Choroid plexus epithelial cell (primary cell): ENCODE data around the gene TBC1D21.

Source experiments
- DNase-seq: peaks from one replicate; pipeline ENCODE4 v3.0.0-alpha.2; 2010; ENCODE audit warnings: low read depth
- H3K4me3 ChIP-seq: 2 replicates; pipeline ENCODE4 v1.5.1; 2011; ENCODE audit warnings: low read depth, mild to moderate bottlenecking, control low read depth, low read length, moderate library complexity
- CTCF ChIP-seq: conservative IDR thresholded peaks from 2 replicates; pipeline ENCODE4 v1.5.1; 2011; ENCODE audit warnings: low read depth, mild to moderate bottlenecking, control low read depth, inconsistent platforms, low read length, moderate library complexity

Gene TBC1D21

GRCh38 chr15:73919706-73920105 lies 46.3 kb downstream of the TBC1D21 start:
- DNase-seq: no peak
- no peak overlapping the region for H3K4me3 ChIP-seq
- TF ChIP-seq CTCF: no peak

- no peak for TF ChIP-seq CTCF
- no peak overlapping the region for H3K4me3 ChIP-seq
- DNase-seq: no peak
These were observed 48.0 kb downstream of the TBC1D21 start for GRCh38 chr15:73921254-73921925.

GRCh38 chr15:73922186-73923151 lies 49.1 kb downstream of the TBC1D21 start:
- peak; percentile 70 for DNase-seq

GRCh38 chr15:73923156-73923487 lies 49.8 kb downstream of the TBC1D21 start:
- no peak for TF ChIP-seq CTCF
- no peak overlapping the region for H3K4me3 ChIP-seq
- no peak for DNase-seq

More at GRCh38 chr15:73922186-73923151, 49.1 kb downstream of the TBC1D21 start:
- no peak overlapping the region for H3K4me3 ChIP-seq
- TF ChIP-seq CTCF: no peak

GRCh38 chr15:73923488-73924164 lies 50.3 kb downstream of the TBC1D21 start:
- no peak overlapping the region for H3K4me3 ChIP-seq
- no peak for DNase-seq
- TF ChIP-seq CTCF: no peak

- peak; percentile 92 for DNase-seq
- TF ChIP-seq CTCF: no peak
- H3K4me3 ChIP-seq: peak overlapping the region; percentile 14
These were observed 51.0 kb downstream of the TBC1D21 start for GRCh38 chr15:73924171-73924921.
